Esophagus muscularis mucosa (tissue), 4 donors: ENCODE measurements around the gene TNFRSF21. TPM values are rescaled to one million over a fixed set of nuclear protein-coding genes. Genes with fewer than 3 reads are reported as not detected.

ENCODE experiments used
- DNase-seq: peaks from one replicate; pipeline ENCODE4 v3.0.0-alpha.2; 2017; ENCODE audit errors: extremely low spot score
- H3K27ac ChIP-seq, 4 donors: fragments of 200-600 bp; sonication (generic); replicated peaks in 1 of 4; 1 replicate in 3 of 4; 2 replicates in 1 of 4; pipeline ENCODE4 v1.5.1; 2016 to 2019; ENCODE audit warnings: mild to moderate bottlenecking in 1 of 4
- H3K27me3 ChIP-seq, 4 donors: fragments of 200-600 bp; sonication (generic); one replicate each; pipeline versions ENCODE4 v1.5.1 to v1.6.0; 2016 to 2019
- H3K36me3 ChIP-seq, 4 donors: fragments of 200-600 bp; sonication (generic); one replicate each; pipeline ENCODE4 v1.5.1; 2016 to 2019
- H3K4me1 ChIP-seq, 4 donors: fragments of 200-600 bp; sonication (generic); one replicate each; pipeline ENCODE4 v1.5.1; 2016 to 2019
- H3K4me3 ChIP-seq, 4 donors: fragments of 200-600 bp; sonication (generic); 1 replicate in 2 of 4; 2 replicates in 2 of 4; pipeline ENCODE4 v1.5.1; 2016 to 2019; ENCODE audit warnings: mild to moderate bottlenecking in 4 of 4, moderate library complexity in 1 of 4
- H3K9me3 ChIP-seq, 4 donors: fragments of 200-600 bp; sonication (generic); 1 replicate in 3 of 4; 2 replicates in 1 of 4; pipeline ENCODE4 v1.5.1; 2016 to 2019
- CTCF ChIP-seq, 3 experiments: fragments of 200-600 bp in 2 of 3; fragments of 450-650 bp in 1 of 3; sonication (generic) in 2 of 3; IDR thresholded peaks; one replicate each; pipeline ENCODE4 v1.5.1; 2017 to 2019; ENCODE audit warnings: antibody characterized with exemption in 3 of 3, mild to moderate bottlenecking in 2 of 3, moderate library complexity in 1 of 3
- EP300 ChIP-seq: sonication (generic); formaldehyde crosslinking; IDR thresholded peaks from one replicate; pipeline ENCODE4 v1.6.1; 2017; ENCODE audit warnings: antibody characterized with exemption
- POLR2A ChIP-seq: fragments of 450-650 bp; IDR thresholded peaks from one replicate; pipeline ENCODE4 v1.6.1; 2017; ENCODE audit warnings: antibody characterized with exemption, moderate library complexity, mild to moderate bottlenecking, low read depth
- POLR2AphosphoS5 ChIP-seq, 2 donors: sonication (generic); formaldehyde crosslinking; IDR thresholded peaks; one replicate each; pipeline ENCODE4 v1.6.1; 2017; ENCODE audit warnings: antibody characterized with exemption in 2 of 2
- WGBS: methylation state at CpG from one replicate; pipeline ENCODE4 v1.1.5; 2018; 5-methylcytosine and 5-hydroxymethylcytosine counted together
- intact Hi-C: fragments of 100-400 bp; cut with DNase I; formaldehyde crosslinking; loops from one replicate; pipeline ENCODE4 v1.15.1; 2023
- total RNA-seq, 4 donors: library from RNA; depleted of rRNA; stranded (reverse); fragments of >200 nt; gene quantifications; one replicate each; pipeline versions ENCODE4 v1.1.0 to v1.2.1, GENCODE V29; 2016

Gene TNFRSF21
- total RNA-seq, 4 donors from 2014 or later: 23.7 to 37.0 (median 30.9) TPM

- H3K27ac ChIP-seq: no peak overlapping the region
- WGBS: 91% methylated on average over 4 of the region's 4 CpGs
- no peak for DNase-seq
- no peaks in the 10 kb centered on the region for H3K9me3 ChIP-seq
- H3K4me3 ChIP-seq: no peak overlapping the region
- intact Hi-C loops: no loop called here
- TF ChIP-seq POLR2AphosphoS5 (IDR thresholded peaks at IDR 0.05): no peak
- no peak for TF ChIP-seq CTCF (IDR thresholded peaks at IDR 0.05)
- no peak for TF ChIP-seq EP300
- TF ChIP-seq POLR2A: no peak
- peaks cover 0 to 23% (median 7%) of the 10 kb centered on the region in 4 donors for H3K4me1 ChIP-seq
- no peaks in the 10 kb centered on the region for H3K27me3 ChIP-seq
- peaks cover 0 to 8% (median 0%) of the 10 kb centered on the region in 4 donors for H3K36me3 ChIP-seq
Measured at GRCh38 chr6:47263268-47263667, 46.4 kb downstream of the TNFRSF21 start.

GRCh38 chr6:47262231-47262630, 47.5 kb downstream of the TNFRSF21 start:
- H3K4me1 ChIP-seq: peaks cover 0 to 23% (median 7%) of the 10 kb centered on the region in 4 donors
- no peaks in the 10 kb centered on the region for H3K9me3 ChIP-seq
- no peaks in the 10 kb centered on the region for H3K27me3 ChIP-seq
- 63% methylated on average over 1 of the region's 1 CpG for WGBS
- DNase-seq: no peak
- no peak overlapping the region for H3K27ac ChIP-seq
- no peak overlapping the region for H3K4me3 ChIP-seq
- intact Hi-C loops: no loop called here
- no peak for TF ChIP-seq CTCF (IDR thresholded peaks at IDR 0.05)
- no peak for TF ChIP-seq EP300
- no peak for TF ChIP-seq POLR2A
- TF ChIP-seq POLR2AphosphoS5 (IDR thresholded peaks at IDR 0.05): no peak
- peaks cover 0 to 2% (median 0%) of the 10 kb centered on the region in 4 donors for H3K36me3 ChIP-seq

GRCh38 chr6:47261191-47261590, 48.5 kb downstream of the TNFRSF21 start:
- no peak for DNase-seq
- Histone ChIP-seq H3K27me3 (no peaks in the 10 kb centered on the region), H3K4me3 (no peak overlapping the region), H3K36me3 (peaks cover 0 to 2% (median 0%) of the 10 kb centered on the region in 4 donors), H3K27ac (no peak overlapping the region), H3K9me3 (no peaks in the 10 kb centered on the region), H3K4me1 (peaks cover 0 to 23% (median 7%) of the 10 kb centered on the region in 4 donors)
- no peak for TF ChIP-seq POLR2AphosphoS5 (IDR thresholded peaks at IDR 0.05)
- TF ChIP-seq EP300: no peak
- TF ChIP-seq POLR2A: no peak
- TF ChIP-seq CTCF (IDR thresholded peaks at IDR 0.05): no peak
- intact Hi-C loops: no loop called here
- whole genome bisulfite sequencing: 100% methylated on average over 1 of the region's 1 CpG

GRCh38 chr6:47260021-47260420, 49.7 kb downstream of the TNFRSF21 start:
- intact Hi-C loops: no loop called here
- no peak for DNase-seq
- Histone ChIP-seq H3K9me3 (no peaks in the 10 kb centered on the region), H3K36me3 (peaks cover 0 to 2% (median 0%) of the 10 kb centered on the region in 4 donors), H3K4me1 (peaks cover 0 to 19% (median 5%) of the 10 kb centered on the region in 4 donors), H3K27ac (no peak overlapping the region), H3K27me3 (no peaks in the 10 kb centered on the region), H3K4me3 (no peak overlapping the region)
- TF ChIP-seq POLR2AphosphoS5 (IDR thresholded peaks at IDR 0.05): no peak
- TF ChIP-seq CTCF (IDR thresholded peaks at IDR 0.05): no peak
- TF ChIP-seq POLR2A: no peak
- no peak for TF ChIP-seq EP300
- 42% methylated on average over 4 of the region's 4 CpGs for WGBS
